HL-60 (cell line): ENCODE results near the gene RNF187.
"Not testable (repeated sequence)": the region's sequence is repeated elsewhere in the genome, so short reads cannot be mapped to it uniquely, and the experiment has no call there.

Experiments
- DNase-seq, 2 experiments: peaks; one replicate each; pipeline ENCODE4 v3.0.0-alpha.2; 2010 to 2020; ENCODE audit warnings: low read depth in 1 of 2, low spot score in 1 of 2
- H3K27ac ChIP-seq: fragments of 250-450 bp; sonication (Bioruptor Pico); replicated peaks from 2 replicates; pipeline ENCODE4 v1.5.1; 2020; ENCODE audit warnings: mild to moderate bottlenecking, moderate library complexity
- H3K27me3 ChIP-seq: fragments of 250-450 bp; sonication (Bioruptor Pico); 2 replicates; pipeline ENCODE4 v1.5.1; 2021; ENCODE audit warnings: mild to moderate bottlenecking, moderate library complexity; ENCODE audit not compliant: insufficient read depth, poor library complexity, severe bottlenecking
- H3K4me3 ChIP-seq: replicated peaks from 2 replicates; pipeline ENCODE4 v1.5.1; 2011; ENCODE audit warnings: mild to moderate bottlenecking, control low read depth, low read length; ENCODE audit not compliant: insufficient read depth
- GABPA ChIP-seq: IDR thresholded peaks from 2 replicates; pipeline ENCODE4 v1.6.1; 2012; ENCODE audit warnings: low read depth
- POLR2AphosphoS5 ChIP-seq: IDR thresholded peaks from 2 replicates; pipeline ENCODE4 v1.6.1; 2012; ENCODE audit warnings: low read depth
- SPI1 ChIP-seq: IDR thresholded peaks from 2 replicates; pipeline ENCODE4 v1.6.1; 2012; ENCODE audit warnings: low read depth, mild to moderate bottlenecking, borderline replicate concordance
- TF ChIP-seq, protein P1 (sequence below): IDR thresholded peaks from one replicate; pipeline ENCODE4 v1.5.1; 2011; ENCODE audit warnings: low read length, control low read depth, inconsistent platforms; ENCODE audit not compliant: insufficient read depth
- TF ChIP-seq, protein P2 (sequence below): IDR thresholded peaks from 2 replicates; pipeline ENCODE4 v1.6.1; 2012; ENCODE audit warnings: low read depth; ENCODE audit not compliant: insufficient replicate concordance

RNF187 gene

DNA sequence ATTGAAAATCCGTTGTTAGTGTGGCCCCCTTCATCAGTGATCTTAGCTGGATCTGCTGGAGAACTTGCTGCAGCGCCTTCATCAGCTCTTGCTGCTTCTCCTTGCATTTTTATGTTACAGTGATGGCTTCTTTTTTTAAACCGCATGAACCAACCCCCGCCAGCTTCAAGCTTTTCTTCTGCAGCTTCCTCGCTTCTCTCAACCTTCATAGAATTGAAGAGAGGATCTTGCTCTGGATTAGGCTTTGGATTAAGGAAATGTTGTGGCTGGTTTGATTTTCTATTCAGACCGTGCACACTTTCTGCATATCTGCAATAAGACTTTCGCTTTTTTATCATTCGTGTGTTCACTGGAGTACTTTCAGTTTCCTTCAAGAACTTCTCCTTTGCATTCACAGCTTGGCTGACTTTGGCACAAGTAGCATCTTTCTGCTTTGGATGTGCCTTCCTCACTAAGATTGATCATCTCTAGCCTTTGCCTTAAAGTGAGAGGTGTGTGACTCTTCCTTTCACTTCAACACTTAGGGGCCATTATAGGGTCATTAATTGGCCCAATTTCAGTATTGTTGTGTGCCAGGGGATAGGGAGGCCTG lies 13.1 kb downstream of the RNF187 start:
- DNase-seq = no peak
- no peaks in the 10 kb centered on the region for H3K27me3 ChIP-seq
- TF ChIP-seq POLR2AphosphoS5 (no peak), SPI1 (no peak), GABPA (no peak)
- TF ChIP-seq, protein P1, sequence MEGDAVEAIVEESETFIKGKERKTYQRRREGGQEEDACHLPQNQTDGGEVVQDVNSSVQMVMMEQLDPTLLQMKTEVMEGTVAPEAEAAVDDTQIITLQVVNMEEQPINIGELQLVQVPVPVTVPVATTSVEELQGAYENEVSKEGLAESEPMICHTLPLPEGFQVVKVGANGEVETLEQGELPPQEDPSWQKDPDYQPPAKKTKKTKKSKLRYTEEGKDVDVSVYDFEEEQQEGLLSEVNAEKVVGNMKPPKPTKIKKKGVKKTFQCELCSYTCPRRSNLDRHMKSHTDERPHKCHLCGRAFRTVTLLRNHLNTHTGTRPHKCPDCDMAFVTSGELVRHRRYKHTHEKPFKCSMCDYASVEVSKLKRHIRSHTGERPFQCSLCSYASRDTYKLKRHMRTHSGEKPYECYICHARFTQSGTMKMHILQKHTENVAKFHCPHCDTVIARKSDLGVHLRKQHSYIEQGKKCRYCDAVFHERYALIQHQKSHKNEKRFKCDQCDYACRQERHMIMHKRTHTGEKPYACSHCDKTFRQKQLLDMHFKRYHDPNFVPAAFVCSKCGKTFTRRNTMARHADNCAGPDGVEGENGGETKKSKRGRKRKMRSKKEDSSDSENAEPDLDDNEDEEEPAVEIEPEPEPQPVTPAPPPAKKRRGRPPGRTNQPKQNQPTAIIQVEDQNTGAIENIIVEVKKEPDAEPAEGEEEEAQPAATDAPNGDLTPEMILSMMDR = no peak
- TF ChIP-seq, protein P2, sequence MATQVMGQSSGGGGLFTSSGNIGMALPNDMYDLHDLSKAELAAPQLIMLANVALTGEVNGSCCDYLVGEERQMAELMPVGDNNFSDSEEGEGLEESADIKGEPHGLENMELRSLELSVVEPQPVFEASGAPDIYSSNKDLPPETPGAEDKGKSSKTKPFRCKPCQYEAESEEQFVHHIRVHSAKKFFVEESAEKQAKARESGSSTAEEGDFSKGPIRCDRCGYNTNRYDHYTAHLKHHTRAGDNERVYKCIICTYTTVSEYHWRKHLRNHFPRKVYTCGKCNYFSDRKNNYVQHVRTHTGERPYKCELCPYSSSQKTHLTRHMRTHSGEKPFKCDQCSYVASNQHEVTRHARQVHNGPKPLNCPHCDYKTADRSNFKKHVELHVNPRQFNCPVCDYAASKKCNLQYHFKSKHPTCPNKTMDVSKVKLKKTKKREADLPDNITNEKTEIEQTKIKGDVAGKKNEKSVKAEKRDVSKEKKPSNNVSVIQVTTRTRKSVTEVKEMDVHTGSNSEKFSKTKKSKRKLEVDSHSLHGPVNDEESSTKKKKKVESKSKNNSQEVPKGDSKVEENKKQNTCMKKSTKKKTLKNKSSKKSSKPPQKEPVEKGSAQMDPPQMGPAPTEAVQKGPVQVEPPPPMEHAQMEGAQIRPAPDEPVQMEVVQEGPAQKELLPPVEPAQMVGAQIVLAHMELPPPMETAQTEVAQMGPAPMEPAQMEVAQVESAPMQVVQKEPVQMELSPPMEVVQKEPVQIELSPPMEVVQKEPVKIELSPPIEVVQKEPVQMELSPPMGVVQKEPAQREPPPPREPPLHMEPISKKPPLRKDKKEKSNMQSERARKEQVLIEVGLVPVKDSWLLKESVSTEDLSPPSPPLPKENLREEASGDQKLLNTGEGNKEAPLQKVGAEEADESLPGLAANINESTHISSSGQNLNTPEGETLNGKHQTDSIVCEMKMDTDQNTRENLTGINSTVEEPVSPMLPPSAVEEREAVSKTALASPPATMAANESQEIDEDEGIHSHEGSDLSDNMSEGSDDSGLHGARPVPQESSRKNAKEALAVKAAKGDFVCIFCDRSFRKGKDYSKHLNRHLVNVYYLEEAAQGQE = no peak
- H3K4me3 ChIP-seq = peak overlapping the region; percentile 37
- H3K27ac ChIP-seq = no peak overlapping the region

DNA sequence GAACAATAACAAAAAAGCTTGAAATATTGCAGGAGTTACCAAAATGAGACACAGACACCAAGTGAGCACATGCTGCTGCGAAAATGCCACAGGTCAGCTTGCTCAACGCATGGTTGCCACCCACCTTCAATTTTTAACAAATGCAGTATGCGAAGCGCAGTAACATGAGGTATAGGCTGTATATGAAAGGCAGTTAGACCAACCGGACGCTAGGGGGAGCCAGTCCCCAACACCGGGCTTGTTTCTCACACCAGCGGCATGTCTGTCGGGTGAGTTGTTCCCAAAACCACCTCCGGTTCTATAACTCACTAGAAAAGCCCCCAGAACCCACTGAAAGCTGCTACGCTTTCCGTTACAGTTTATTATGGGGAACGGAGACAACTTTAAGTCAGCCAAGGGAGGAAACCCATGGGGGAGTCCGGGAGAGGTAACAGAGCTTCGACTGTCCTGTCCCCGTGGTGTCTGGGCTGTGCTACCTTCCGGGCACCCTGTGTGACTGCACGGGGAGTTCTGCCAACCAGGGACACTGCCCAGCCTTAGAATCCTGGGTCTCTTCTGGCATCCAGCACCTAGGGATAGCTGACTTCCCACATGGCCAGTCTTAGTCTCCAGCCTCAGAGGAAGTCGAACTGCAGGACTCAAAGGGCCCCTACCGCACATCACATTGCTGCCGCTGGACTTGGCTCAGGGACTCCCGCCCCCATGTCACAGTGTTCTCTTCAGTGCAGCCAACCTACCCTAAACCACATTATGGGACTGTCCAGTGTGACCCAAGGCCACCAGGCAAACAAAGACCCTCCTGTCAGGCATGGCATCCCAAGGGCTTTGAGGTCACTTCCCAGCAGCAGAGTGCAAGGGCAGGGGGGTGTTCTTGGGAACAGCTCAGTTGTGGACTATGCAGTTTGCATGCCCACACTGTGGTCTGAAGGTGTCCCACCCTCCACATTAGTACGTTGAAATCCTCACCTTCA lies 14.0 kb downstream of the RNF187 start:
- TF ChIP-seq, protein P1 = peak; percentile 93
- TF ChIP-seq, protein P2 = no peak
- no peak for TF ChIP-seq GABPA
- Histone ChIP-seq H3K27me3 (no peaks in the 10 kb centered on the region), H3K27ac (no peak overlapping the region), H3K4me3 (no peak overlapping the region)
- DNase-seq = peak; percentile 69 to 86

DNA sequence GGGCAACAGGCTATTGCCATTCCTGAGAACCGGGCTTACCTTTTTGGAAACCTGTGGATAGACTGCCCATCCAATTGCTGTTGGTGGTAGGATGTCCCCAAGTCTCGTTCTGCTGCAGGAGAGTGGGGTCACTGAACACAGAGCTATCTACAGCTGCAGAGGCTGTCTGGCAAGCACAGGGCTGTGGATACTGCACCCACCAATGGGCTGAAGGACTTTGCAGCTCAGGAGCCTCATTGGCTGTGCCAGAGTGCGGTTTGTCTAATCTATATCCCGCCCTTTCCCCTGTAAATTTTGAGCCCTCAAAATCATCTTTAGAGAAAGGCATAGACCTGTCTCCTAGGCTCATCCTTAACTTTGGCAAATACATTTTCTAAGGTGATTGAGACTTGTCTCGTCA lies 15.3 kb downstream of the RNF187 start:
- DNase-seq = no peak
- Histone ChIP-seq H3K4me3 (no peak overlapping the region), H3K27me3 (no peaks in the 10 kb centered on the region), H3K27ac (no peak overlapping the region)
- TF ChIP-seq POLR2AphosphoS5 = no peak
- TF ChIP-seq, protein P1 = no peak
- TF ChIP-seq GABPA = no peak
- TF ChIP-seq, protein P2 = no peak
- no peak for TF ChIP-seq SPI1

DNA sequence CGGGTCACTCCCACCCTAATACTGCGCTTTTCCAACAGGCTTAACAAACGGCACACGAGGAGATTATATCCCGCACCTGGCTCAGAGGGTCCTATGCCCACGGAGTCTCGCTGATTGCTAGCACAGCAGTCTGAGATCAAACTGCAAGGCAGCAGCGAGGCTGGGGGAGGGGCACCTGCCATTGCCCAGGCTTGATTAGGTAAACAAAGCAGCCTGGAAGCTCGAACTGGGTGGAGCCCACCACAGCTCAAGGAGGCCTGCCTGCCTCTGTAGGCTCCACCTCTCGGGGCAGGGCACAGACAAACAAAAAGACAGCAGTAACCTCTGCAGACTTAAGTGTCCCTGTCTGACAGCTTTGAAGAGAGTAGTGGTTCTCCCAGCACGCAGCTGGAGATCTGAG lies 18.8 kb downstream of the RNF187 start:
- not testable (repeated sequence) for H3K27ac ChIP-seq, DNase-seq, H3K27me3 ChIP-seq, H3K4me3 ChIP-seq
